ENCODE measurements around the gene RBP5. TPM values are rescaled to one million over a fixed set of nuclear protein-coding genes. Genes with fewer than 3 reads are reported as not detected.
A peak's percentile ranks its signal among the peaks of the same experiment; 100 is the strongest.

The RBP5 gene
- total and polyA plus RNA-seq, 10 donors = 55.5 to 170 (median 105) TPM

GRCh38 chr12:7129287-7129871 lies 690 bp upstream of the RBP5 start:
- Histone ChIP-seq H3K9me3 (no peaks in the 10 kb centered on the region), H3K27ac (peak overlapping the region; percentile 74 to 89 (median 84)), H3K27me3 (replicated peaks in 1 of 7) (peaks cover 0 to 27% (median 0%) of the 10 kb centered on the region in 7 donors), H3K36me3 (peaks cover 0 to 18% (median 12%) of the 10 kb centered on the region in 6 donors), H3K4me1 (peaks cover 0 to 74% (median 37%) of the 10 kb centered on the region in 6 donors), H3K4me3 (peak overlapping the region; percentile 49 to 80 (median 62))
- WGBS, 5 donors = 6 to 13% (median 8%) methylated on average over 19 of the region's 19 CpGs
- TF ChIP-seq, protein P1, sequence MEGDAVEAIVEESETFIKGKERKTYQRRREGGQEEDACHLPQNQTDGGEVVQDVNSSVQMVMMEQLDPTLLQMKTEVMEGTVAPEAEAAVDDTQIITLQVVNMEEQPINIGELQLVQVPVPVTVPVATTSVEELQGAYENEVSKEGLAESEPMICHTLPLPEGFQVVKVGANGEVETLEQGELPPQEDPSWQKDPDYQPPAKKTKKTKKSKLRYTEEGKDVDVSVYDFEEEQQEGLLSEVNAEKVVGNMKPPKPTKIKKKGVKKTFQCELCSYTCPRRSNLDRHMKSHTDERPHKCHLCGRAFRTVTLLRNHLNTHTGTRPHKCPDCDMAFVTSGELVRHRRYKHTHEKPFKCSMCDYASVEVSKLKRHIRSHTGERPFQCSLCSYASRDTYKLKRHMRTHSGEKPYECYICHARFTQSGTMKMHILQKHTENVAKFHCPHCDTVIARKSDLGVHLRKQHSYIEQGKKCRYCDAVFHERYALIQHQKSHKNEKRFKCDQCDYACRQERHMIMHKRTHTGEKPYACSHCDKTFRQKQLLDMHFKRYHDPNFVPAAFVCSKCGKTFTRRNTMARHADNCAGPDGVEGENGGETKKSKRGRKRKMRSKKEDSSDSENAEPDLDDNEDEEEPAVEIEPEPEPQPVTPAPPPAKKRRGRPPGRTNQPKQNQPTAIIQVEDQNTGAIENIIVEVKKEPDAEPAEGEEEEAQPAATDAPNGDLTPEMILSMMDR (IDR thresholded peaks at IDR 0.05 in 8 of 11, conservative IDR thresholded peaks at IDR 0.05 in 3 of 11) = no peak
- TF ChIP-seq POLR2A (IDR thresholded peaks at IDR 0.05) (no peak), POLR2AphosphoS5 (IDR thresholded peaks at IDR 0.05) (no peak)
- intact Hi-C loops (cut with DNase I; ENCODE audit: low total_unique reads) = no loop called here
- DNase-seq = peak; percentile 54

GRCh38 chr12:7127916-7128626 lies 618 bp downstream of the RBP5 start:
- Histone ChIP-seq H3K4me1 (peaks cover 0 to 84% (median 44%) of the 10 kb centered on the region in 6 donors), H3K4me3 (peak overlapping the region; percentile 34 to 80 (median 60)), H3K27ac (peak overlapping the region; percentile 67 to 89 (median 84)), H3K36me3 (peaks cover 0 to 5% (median under 1%) of the 10 kb centered on the region in 6 donors), H3K27me3 (replicated peaks in 1 of 7) (peaks cover 0 to 27% (median 0%) of the 10 kb centered on the region in 7 donors), H3K9me3 (no peaks in the 10 kb centered on the region)
- WGBS, 5 donors = 63 to 85% (median 70%) methylated on average over 17 of the region's 17 CpGs
- intact Hi-C loops (cut with DNase I; ENCODE audit: low total_unique reads) = no loop called here
- peak in 2 of 3 donors; percentile 6 to 27 for TF ChIP-seq POLR2AphosphoS5 (IDR thresholded peaks at IDR 0.05)
- TF ChIP-seq, protein P1 (IDR thresholded peaks at IDR 0.05 in 8 of 11, conservative IDR thresholded peaks at IDR 0.05 in 3 of 11) = no peak
- peak; percentile 73 for DNase-seq

DNA sequence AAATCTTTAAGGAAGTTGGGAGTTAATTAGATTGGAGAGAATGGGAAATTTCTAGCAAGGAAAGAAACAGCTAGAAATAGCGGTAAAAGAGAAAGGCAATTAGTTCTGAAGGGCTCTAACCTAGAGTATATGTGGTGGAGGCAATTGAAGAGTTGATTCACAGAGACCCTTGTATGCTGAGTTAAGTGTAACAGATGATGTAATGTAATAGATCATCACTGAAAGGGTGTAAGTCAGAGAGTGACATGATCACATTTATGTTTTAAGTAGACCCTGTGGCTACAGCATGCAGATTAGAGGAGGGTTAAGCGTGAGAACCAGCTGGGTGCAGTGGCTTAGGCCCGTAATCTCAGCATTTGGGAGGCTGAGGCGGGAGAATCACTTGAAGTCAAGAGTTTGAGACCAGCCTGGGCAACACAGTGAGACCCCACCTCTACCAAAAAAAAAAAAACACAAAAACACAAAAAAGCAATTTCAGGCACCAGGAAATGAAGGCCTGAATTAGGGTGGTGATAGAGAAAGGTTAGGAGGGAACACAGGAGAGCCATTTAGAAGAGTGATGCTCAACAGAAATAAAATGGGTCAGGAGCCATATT lies 3.0 kb downstream of the RBP5 start:
- DNase-seq = no peak
- Histone ChIP-seq H3K36me3 (peaks cover 0 to 19% (median 0%) of the 10 kb centered on the region in 6 donors), H3K27ac (peak overlapping the region; percentile 32 to 89 (median 60)), H3K4me3 (peak overlapping the region in 6 of 8 donors; percentile 3 to 80 (median 13)), H3K4me1 (peaks cover 7 to 93% (median 44%) of the 10 kb centered on the region in 6 donors), H3K27me3 (replicated peaks in 1 of 7) (peaks cover 0 to 18% (median 0%) of the 10 kb centered on the region in 7 donors), H3K9me3 (no peaks in the 10 kb centered on the region)
- WGBS, 5 donors = 58 to 81% (median 72%) methylated on average over 4 of the region's 4 CpGs
- TF ChIP-seq, protein P1 (IDR thresholded peaks at IDR 0.05 in 8 of 11, conservative IDR thresholded peaks at IDR 0.05 in 3 of 11) = no peak
- TF ChIP-seq POLR2AphosphoS5 (IDR thresholded peaks at IDR 0.05) = no peak
- no peak for TF ChIP-seq POLR2A (IDR thresholded peaks at IDR 0.05)
- intact Hi-C loops (cut with DNase I; ENCODE audit: low total_unique reads) = no loop called here

Measured in spleen (tissue), 11 donors.